HG03175 (cell line): ENCODE measurements around the gene FMN1.

Source experiments
- ATAC-seq: cut with Tn5 transposase; IDR thresholded peaks from one replicate; pipeline ENCODE4 v1.9.1; 2021; ENCODE audit warnings: mild to moderate bottlenecking, moderate library complexity; ENCODE audit not compliant: unreplicated experiment

Gene FMN1

DNA sequence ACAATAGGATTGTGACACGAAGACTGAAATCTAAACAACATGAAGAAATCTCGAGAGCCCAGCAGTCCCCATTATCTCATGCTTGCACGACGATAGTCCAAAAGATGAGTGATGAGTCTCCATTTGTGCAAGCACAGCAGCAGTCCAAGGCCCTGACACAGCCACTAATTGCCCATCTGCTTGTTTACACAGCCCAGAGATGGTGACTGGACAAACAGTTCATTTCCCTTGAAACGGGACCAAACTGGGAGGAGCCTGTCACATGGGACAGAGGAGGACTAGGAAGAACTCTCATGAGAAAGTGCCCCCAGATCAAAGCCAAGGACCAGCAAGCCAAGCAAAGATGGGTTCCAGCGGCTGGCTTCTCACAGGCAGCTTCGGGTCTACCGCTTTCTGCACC lies 355.7 kb downstream of the FMN1 start:
- no peak for ATAC-seq

DNA sequence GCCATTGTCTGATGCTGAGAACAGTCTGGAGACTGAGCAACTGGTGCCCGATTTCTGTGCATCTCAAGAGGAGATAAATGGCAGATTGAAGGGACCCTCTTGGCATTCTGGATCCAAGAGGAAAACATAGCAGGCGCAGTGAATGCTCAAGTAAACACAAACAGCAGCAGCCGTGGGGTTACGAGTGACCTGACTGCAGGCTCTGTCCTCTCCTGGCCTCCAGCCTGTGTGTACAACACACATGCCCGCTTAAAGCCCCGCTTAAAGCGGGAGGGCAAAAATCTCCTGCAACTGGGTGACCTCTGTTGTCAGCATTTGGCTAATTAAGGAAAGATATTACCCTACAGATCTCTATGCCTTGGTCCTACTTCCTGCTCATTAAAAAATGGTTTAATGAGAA lies 356.2 kb downstream of the FMN1 start:
- no peak for ATAC-seq

DNA sequence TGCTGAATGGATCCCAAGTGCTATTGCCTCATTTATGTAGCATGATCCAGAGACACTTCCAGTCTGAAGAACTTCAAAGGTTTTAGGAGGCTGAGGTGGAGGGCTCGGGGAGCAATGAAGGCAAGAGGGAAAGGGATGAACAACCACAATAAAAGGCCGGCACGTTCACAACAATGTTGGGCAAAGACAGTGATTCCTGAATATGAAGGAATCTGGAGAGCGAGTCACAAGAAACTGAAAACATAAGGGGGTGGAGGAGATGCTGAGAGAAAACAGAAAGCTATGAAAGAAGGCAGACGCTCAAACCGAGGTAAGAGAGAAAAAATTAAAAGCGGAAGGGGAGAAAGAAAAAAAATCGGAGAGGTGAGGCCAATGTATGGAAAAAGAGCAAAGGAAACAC lies 356.6 kb downstream of the FMN1 start:
- ATAC-seq: no peak

DNA sequence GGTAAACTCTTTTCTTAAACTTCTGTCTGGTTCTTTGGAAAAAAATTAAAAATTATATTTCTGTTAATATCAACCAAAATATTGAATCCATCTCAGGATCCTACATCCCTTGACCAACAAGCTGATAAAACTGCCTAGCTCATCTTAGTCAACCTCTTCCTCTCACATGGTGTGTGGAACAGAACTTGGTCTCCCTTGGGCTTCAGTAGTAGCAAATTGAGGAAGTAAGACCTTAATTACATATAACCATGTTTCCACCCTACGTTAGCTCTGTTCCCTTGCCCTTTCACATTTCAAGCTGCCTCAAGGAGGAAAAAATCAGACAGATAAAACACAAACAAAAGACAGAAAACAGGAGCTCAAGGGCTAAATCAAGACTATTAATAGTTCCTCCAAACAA lies 360.4 kb downstream of the FMN1 start:
- ATAC-seq: peak; percentile 97

DNA sequence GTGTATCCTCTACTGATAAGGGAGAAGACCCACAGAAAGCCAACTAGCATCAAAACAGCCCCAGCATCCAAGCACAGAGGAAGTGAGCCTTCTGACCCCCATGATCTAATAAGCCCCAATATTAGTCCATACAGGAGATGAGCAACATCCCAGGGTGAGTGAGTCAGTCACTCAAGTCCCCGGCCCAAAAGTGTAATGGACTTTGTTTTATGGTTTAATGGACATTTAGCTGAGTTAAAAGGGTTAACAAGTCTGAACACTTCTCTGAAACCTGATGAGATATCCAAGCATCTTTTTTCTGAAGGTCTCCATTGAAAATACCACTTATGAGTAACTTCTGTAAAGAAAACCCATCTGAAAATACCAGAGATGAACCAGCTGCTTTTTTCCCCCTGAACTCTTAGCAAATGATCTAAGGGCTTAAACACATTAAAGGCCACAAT lies 361.1 kb downstream of the FMN1 start:
- ATAC-seq: no peak

DNA sequence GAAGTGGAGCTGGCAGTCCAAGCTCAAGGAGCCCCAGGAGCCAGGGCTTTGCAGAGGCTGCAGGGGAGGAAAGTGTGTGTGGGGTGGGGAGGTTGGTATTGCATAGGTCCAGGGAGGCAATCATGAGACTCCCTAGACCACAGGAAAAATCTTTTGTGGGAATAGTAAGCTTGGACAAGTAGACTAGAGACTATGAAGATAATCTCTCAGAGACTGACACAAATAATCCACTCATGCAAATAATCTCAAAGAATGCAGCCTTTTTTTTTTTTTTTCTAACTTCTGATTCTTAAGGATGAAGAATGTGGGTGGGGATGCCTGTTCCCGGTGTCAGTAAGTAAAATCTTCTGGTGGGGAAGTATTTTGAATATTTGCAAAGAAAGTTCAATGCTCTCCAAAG lies 363.0 kb downstream of the FMN1 start:
- no peak for ATAC-seq

DNA sequence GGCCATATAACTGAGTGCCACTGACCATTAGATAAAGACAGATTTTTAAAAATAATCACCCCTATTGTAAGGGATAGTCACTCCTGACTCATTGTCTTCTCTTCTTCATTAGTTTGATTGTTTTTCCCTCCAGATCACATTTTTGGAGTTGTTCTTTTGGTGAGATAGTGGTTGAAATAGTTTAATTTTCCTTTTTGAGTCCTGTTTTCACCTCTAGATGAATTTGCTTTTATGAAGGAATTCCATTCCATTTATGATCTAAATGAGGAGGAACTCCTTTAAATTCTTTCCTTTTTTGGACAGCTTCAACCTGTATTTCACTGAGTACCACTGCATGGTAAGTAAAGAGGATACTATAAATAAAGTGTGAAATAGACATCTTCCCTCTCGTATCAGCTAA lies 364.3 kb downstream of the FMN1 start:
- no peak for ATAC-seq

DNA sequence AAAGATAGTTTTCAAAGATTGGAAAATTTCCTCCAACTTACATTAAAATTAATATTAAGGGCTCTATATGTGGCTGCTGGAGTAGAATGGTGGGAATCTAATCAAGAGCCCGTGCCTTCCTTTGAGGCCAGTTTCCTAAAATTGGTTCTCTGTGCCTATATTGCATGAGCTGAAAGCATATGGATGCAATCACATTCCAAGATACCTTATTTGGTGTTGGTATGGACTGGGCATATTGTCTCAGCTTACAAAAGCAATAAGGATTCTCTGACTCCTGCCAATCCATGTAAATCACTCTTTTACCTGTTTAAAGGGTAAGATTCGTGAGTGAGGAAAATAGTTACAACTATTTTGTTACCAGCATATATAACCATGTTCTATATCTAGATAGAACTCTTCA lies 365.1 kb downstream of the FMN1 start:
- no peak for ATAC-seq

DNA sequence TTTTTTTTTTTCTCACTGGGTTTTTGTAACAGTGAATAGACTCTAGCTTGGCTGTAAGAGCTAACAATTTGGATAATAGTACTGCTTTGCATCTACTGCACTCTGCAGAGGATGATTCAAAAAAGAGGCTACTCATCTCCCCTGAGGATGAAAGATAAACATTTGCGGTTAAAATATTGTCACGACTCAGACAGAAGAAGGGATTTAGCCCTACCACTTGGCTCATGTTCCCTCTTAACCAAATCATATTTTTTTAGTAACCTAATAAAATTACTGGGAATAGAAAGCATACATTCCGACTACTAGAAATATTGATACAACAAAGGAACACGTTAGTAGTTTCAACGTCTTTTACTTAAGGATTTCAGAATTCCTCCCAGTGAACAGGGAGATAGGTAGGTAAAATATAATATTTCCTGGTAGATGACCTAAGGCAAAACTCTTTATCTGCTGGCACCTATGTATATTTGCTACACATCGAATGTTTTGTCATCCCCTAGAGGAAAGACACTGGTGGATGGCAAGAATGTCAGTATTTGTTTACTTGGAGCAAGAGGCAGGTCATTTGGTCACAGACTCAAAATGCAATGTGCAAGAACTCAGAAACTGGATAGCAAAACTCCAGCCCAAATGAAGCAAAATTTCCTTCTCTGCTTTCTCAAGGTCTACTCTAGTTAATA lies 365.9 kb downstream of the FMN1 start:
- ATAC-seq: no peak

DNA sequence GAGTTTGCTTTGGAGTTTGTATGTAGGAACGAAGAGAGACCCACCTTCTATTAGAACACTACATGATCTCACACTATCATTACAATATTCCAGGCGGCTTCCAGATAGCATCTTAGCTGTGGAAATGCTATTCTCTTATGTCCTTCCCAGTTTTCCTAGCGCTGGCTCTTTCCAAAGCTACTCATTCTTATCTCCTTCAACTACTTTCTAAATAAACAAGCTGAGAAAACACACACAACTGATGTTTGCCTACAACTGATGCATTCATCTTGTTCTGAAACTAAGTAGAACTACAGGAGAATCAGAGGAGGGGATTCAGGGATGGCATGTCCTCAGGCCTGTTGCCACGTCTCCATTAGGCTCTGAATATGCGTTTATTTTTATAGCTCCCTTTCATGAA lies 367.8 kb downstream of the FMN1 start:
- no peak for ATAC-seq

DNA sequence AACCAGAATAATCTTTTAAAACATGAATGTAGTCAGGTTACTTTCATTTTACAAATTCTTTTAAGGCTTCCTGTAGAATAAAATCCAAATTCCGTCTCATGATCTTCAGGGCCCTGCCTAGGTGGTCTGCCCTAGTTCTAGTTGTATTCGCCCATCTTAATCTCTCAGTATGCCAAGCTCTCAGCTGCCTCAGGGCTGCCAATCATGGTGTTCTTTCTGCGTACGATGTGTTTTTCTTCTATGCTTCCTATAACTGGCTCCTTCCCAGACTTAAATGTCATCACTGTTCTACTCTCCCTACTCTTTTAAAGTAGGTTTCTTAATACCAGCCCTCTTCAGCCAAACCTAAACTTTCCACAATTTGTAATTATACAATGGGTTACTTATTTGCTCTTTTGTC lies 369.3 kb downstream of the FMN1 start:
- no peak for ATAC-seq

DNA sequence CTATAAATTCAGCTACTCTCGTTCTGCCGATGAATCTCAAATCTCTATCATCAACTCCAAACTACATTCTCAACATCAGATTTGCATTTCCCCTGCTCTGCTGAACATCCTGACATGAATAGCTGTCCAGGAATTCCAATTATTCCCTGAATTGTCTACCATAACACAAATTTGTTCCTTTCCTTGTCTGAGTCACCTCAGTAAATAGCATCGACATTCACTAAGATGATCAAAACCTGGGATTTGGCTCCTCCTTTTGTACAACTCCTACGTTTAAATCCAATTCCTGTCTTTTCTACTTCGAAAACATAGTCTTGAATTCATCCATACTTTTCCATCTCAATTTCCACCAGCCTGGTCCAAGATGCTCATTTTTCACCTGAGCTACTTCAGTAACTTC lies 369.7 kb downstream of the FMN1 start:
- ATAC-seq: no peak

DNA sequence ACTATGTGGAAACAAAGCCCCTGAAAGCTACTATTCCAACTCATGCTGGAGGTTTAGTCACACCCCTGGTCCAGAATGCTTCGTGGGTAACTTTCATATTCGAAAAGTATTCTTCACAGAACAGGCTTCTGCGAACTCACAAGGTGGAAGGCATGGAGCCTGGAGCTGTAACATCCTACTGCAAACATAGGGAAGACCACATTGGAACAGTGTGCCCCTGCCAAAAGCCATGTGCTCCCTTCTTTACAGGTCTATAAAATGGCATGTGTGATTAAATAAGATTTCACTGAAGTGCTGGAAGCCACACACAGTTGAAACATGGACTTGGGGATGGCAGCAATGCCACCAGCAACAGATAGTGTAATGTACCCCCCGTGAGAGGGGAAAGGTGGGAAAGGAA lies 370.8 kb downstream of the FMN1 start:
- ATAC-seq: no peak

DNA sequence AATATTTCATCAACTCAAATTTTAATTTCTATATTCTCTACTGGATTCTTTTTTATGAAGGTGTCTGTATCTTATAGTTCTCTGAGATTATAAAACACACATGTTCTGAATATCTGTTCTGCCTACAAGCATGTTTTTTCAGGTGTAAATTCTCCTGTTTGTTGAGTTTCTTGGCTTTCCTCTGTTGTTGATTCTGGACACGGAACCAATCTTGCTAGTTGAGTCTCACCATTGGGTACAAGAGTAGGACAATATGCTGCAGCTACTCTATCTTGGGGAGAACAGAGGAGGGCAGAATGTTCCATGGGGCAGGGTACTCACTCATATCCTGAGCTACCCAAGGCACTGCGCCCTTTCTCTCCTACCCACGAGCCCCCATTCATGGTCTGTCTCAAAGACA lies 371.8 kb downstream of the FMN1 start:
- no peak for ATAC-seq

DNA sequence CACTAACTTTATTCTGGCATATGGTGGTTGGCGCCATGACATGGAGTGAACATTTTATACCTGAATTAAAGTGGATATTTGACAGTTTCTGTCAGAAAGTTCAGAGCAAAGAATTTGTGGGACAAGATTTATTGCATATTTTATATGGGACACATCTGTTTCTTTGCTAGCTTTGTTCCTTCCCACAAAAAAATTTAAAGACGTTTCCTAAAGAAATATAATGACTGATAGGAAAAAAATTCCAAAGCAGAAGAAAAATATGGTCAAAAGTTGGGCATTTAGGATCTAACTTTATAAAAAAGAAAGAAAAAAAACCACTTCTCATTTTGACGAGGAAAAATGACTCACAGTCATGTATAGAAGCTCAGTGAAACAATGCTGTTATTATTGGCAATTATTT lies 375.1 kb downstream of the FMN1 start:
- ATAC-seq: no peak

DNA sequence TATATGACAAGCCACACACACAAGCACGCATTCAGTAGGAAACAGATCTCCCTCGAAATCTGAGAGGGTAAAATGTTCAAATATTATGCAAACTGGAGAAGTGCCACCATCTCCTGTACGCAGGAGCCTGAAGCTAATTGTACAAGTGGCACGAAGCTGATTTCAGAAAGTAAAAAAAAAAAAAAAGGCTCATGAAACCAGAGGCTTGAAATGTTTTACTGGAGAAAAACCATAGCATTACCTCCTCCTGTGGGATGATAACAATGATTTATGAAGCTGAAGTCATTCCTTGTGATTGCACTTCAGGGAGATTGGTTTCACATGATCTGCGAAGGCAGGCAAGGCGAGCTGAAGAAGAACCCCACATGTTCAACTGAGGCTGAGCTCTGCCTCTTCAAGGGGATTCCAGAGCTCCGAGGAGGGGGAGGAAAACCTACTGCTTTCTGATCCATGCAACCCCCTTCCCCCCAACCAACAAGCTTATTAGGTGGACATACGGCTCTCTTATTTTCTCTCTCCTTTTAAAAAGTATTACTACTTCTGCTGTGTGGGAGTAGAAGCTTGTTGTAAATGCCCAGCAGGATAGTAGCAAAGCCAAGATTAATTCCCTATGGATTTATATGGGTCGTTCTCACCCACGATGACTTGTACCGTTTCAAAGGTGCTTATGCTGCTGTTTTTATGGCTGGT lies 375.6 kb downstream of the FMN1 start:
- no peak for ATAC-seq

DNA sequence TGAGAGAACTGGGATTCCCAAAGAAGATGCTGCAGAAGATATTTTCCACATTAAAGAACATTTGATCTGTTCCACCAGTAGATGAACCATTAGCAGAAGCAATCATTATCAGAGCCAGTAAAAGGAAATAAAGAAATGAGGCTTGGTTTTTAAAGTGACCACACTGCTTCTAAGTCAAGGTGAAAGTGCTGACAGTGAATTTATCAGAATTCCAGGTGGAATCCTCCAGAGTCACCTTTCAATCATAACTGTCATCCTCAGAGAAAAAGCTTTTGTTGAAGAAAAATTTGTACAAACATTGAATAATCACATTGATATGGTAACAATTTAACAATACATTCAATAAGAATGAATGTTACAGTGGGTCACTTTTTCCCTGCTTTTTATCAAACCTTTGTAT lies 376.9 kb downstream of the FMN1 start:
- ATAC-seq: no peak

DNA sequence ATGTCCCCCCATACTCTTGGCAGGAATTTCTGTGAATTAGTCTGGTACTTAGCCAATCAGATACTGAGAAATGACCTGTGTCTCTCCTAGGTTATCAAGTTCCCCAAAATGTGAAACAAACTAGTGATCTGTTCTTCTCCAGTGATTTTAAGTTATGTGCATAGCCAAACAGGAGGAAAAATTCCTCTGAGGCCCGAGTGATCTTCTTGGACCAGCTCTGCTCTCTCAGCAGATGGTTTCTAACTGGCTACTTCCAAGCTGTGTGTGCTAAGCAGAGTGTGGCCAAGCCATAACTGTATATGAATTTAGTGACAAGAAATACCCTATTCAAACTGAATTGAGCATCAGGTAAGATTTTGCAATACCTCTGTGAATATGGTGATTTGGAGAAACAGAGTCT lies 387.2 kb downstream of the FMN1 start:
- no peak for ATAC-seq

DNA sequence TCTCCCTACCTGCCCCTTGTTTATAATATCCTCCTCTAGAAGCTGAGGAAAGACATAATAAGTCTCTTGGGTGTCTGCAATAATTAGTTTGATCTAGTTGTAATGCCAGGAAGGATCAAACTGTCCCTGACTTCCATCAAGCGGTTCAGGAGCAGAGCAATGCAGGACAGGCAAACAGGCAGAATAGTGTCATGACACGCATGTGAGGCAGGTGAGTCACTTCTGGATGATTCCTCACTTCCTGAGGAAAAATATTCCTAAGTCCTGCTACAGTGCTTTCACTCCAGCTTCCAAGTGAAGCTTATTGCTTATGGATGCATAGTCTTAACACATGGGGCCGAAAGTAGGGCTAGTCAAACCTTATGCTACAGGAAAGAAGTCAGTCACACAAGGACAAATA lies 390.9 kb downstream of the FMN1 start:
- no peak for ATAC-seq

DNA sequence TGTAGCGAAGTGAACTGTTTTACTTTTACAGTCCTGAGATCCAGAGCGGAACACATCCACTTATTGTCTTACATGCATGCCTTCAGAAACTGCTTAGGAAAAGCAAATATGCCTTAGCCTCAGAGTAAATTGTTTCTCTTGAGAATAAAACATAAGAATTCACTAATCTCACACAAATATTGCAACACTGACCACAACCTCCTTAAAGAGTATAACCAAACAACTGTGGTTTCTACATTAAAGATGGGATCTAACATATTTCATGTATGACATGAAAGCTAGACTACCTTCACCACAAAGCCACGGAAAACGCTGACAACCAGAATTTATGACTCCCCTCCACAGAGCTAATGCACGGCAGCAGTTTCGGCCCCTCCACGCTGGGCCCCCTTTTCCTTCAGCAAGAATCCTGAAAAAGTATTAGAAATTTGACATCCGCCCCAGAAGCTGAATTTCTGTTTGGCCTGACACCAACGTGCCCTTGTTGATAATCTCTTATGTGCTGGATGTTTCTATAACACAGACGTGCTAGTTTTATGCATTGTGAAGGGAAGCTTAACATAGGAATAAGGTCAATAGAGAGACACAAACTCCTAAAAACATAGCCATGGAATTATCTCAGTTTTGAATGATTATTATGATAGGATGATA lies 392.1 kb downstream of the FMN1 start:
- no peak for ATAC-seq

DNA sequence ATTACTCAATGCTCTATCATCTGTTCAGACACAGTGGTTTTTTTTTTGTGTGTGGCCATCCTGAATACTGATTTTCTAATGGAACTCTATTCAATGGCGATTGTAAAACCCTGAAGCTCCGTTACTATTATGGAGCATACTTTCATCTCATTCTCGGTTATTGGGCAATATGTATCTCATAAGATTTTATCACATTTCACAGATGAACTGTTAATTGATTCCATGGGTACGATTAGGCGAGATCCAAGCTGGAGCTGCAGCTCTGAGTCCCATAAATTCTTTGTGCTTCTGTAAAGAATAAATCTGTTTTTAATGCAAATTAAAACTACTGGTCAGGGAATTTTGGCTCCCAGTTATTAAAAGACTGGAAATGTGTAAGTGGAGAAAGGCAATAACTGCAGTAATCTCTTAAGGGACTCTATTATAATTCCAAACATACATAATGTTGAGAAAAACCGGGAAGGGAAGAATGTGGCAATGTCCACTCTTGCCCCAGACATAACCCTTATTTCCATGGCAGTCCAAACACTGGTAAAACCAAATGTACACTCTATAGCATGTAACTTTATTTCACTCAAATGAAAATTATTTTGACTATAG lies 394.5 kb downstream of the FMN1 start:
- ATAC-seq: no peak

DNA sequence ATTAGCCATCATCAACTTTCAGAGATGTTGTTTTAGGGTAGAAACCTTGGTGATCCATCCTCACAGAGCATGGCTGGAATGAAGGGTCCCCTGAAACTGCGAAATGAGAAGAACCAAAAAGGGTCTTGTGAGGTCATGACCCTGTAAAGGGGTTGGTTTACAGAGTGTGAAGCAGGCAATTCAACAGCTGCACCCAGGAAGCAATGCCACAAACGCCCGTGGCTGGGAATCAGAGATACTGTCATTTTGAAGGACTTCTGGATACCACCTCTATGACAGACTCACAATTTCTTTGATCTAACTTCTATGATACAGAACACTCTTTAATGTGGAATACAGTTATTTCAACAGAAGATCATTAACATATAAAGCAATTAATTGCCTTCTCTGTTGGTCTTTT lies 397.7 kb downstream of the FMN1 start:
- no peak for ATAC-seq
